PC-3 (cell line): ENCODE data around the gene EPHA2.

ENCODE experiments used
- EZH2phosphoT487 ChIP-seq: fragments of 300-600 bp; sonication (generic); IDR thresholded peaks from 2 replicates; pipeline ENCODE4 v1.6.1; 2018; ENCODE audit warnings: mild to moderate bottlenecking, antibody characterized with exemption, low read length, borderline replicate concordance
- TF ChIP-seq, protein P1 (sequence below): fragments of 300-600 bp; sonication (generic); conservative IDR thresholded peaks from 2 replicates; pipeline ENCODE4 v1.5.1; 2017; ENCODE audit warnings: antibody characterized with exemption, low read depth, mild to moderate bottlenecking, low read length

DNA sequence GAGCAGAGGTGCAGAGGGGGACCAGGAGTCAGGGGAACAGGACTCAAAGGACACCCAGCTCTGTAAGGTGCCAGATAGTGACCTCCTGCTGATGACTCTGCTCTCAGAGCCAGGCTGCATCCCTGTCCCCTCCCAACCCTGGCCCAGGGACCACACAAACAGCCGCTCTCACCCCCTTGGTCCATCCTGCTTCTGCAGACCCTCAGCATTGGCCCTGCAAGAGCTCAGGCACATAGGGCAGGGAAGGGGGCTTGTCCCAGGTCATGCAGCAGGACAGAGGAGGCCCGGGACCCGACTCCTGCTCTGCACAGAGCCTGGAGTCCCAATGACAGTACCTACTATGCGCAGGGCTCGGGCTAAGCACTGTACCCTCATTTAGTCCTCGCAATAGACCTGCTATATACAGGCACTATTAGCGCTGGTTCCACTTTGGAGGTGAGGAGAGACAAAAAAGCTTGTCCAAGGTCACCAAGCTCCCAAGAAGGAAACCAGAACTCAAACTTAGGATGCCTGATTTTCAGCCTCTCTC lies 15.7 kb downstream of the EPHA2 start:
- TF ChIP-seq, protein P1, sequence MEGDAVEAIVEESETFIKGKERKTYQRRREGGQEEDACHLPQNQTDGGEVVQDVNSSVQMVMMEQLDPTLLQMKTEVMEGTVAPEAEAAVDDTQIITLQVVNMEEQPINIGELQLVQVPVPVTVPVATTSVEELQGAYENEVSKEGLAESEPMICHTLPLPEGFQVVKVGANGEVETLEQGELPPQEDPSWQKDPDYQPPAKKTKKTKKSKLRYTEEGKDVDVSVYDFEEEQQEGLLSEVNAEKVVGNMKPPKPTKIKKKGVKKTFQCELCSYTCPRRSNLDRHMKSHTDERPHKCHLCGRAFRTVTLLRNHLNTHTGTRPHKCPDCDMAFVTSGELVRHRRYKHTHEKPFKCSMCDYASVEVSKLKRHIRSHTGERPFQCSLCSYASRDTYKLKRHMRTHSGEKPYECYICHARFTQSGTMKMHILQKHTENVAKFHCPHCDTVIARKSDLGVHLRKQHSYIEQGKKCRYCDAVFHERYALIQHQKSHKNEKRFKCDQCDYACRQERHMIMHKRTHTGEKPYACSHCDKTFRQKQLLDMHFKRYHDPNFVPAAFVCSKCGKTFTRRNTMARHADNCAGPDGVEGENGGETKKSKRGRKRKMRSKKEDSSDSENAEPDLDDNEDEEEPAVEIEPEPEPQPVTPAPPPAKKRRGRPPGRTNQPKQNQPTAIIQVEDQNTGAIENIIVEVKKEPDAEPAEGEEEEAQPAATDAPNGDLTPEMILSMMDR, result no peak
- TF ChIP-seq EZH2phosphoT487, result no peak
